ENCODE data around the gene RERE.

GRCh38 chr1:8315573-8316475, 501.6 kb downstream of the RERE start:
- TF ChIP-seq CTCF (IDR thresholded peaks at IDR 0.05) (no peak), POLR2A (IDR thresholded peaks at IDR 0.05) (no peak)

Data from adrenal gland (tissue), 5 donors.